ENCODE measurements around the gene ROBO1.

ROBO1 gene

DNA sequence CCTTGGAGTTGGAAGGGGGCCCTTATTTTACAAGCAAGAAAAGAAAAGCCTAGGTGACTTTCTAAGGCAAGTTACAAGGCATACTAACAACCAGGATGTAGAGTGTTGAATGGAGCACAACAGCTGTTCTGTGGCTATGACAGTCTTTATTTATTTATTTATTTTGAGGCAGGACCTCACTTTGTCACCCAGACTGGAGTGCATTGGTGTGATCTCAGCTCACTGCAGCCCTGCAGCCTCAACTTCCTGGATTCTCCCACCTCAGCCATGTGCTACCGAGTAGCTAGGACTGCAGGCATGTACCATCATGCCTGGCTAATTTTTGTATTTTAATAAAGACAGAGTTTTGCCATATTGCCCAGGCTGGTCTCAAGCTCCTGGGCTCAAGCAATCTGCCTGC is 973.4 kb downstream of the ROBO1 start:
- Mint-ChIP-seq H3K4me1 (peaks cover 36% of the 10 kb centered on the region), H3K9me3 (peaks cover 3% of the 10 kb centered on the region), H3K27me3 (ENCODE audit: low read depth, poor library complexity) (no peaks in the 10 kb centered on the region), H3K27ac (no peak overlapping the region), H3K36me3 (ENCODE audit: low read depth) (peaks cover 11% of the 10 kb centered on the region), H3K4me3 (no peak overlapping the region)
- no peak for DNase-seq
- TF ChIP-seq, protein P1, sequence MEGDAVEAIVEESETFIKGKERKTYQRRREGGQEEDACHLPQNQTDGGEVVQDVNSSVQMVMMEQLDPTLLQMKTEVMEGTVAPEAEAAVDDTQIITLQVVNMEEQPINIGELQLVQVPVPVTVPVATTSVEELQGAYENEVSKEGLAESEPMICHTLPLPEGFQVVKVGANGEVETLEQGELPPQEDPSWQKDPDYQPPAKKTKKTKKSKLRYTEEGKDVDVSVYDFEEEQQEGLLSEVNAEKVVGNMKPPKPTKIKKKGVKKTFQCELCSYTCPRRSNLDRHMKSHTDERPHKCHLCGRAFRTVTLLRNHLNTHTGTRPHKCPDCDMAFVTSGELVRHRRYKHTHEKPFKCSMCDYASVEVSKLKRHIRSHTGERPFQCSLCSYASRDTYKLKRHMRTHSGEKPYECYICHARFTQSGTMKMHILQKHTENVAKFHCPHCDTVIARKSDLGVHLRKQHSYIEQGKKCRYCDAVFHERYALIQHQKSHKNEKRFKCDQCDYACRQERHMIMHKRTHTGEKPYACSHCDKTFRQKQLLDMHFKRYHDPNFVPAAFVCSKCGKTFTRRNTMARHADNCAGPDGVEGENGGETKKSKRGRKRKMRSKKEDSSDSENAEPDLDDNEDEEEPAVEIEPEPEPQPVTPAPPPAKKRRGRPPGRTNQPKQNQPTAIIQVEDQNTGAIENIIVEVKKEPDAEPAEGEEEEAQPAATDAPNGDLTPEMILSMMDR (IDR thresholded peaks at IDR 0.05): no peak

GRCh38 chr3:78792733-78793132 is 975.1 kb downstream of the ROBO1 start:
- Mint-ChIP-seq H3K9me3 (peaks cover 10% of the 10 kb centered on the region), H3K27ac (peak overlapping the region; percentile 94), H3K36me3 (ENCODE audit: low read depth) (peaks cover 13% of the 10 kb centered on the region), H3K27me3 (ENCODE audit: low read depth, poor library complexity) (no peaks in the 10 kb centered on the region), H3K4me1 (peaks cover 36% of the 10 kb centered on the region), H3K4me3 (peak overlapping the region; percentile 0)
- DNase-seq: peak; percentile 12
- TF ChIP-seq, protein P1 (IDR thresholded peaks at IDR 0.05): no peak

GRCh38 chr3:78792212-78792611 is 975.6 kb downstream of the ROBO1 start:
- Mint-ChIP-seq H3K36me3 (ENCODE audit: low read depth) (peaks cover 17% of the 10 kb centered on the region), H3K27ac (no peak overlapping the region), H3K4me1 (peaks cover 34% of the 10 kb centered on the region), H3K27me3 (ENCODE audit: low read depth, poor library complexity) (no peaks in the 10 kb centered on the region), H3K9me3 (peaks cover 15% of the 10 kb centered on the region), H3K4me3 (no peak overlapping the region)
- TF ChIP-seq, protein P1 (IDR thresholded peaks at IDR 0.05): no peak
- no peak for DNase-seq

GRCh38 chr3:78791753-78792152 is 976.0 kb downstream of the ROBO1 start:
- no peak overlapping the region for H3K4me3 Mint-ChIP-seq
- peaks cover 30% of the 10 kb centered on the region for H3K4me1 Mint-ChIP-seq
- peaks cover 17% of the 10 kb centered on the region for H3K9me3 Mint-ChIP-seq
- DNase-seq: no peak
- TF ChIP-seq, protein P1 (IDR thresholded peaks at IDR 0.05): no peak
- H3K27ac Mint-ChIP-seq: no peak overlapping the region
- H3K36me3 Mint-ChIP-seq (ENCODE audit: low read depth): peaks cover 21% of the 10 kb centered on the region
- H3K27me3 Mint-ChIP-seq (ENCODE audit: low read depth, poor library complexity): no peaks in the 10 kb centered on the region

DNA sequence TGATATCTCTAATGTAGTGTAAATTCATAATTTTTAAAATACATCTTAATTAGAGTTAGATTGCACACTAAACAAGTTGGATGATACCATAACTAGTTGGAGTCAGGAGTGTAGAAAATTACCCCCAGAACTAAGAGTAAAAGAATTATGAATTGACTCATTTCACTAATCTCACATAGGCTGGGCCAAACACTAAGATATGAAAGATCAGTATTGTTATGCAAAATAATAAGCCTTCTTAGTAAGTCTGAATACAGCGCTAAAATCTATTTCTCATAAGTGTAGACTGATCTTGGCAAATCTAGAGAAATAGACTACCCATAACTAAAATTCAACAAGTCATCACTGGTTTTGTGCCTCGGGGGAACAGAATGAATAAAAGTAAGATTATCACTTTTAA is 979.0 kb downstream of the ROBO1 start:
- Mint-ChIP-seq H3K27me3 (ENCODE audit: low read depth, poor library complexity) (no peaks in the 10 kb centered on the region), H3K27ac (no peak overlapping the region), H3K36me3 (ENCODE audit: low read depth) (peaks cover 26% of the 10 kb centered on the region), H3K4me3 (no peak overlapping the region), H3K9me3 (peaks cover 21% of the 10 kb centered on the region), H3K4me1 (peaks cover 17% of the 10 kb centered on the region)
- no peak for DNase-seq
- TF ChIP-seq, protein P1 (IDR thresholded peaks at IDR 0.05): no peak

GRCh38 chr3:78785004-78785403 is 982.8 kb downstream of the ROBO1 start:
- peak overlapping the region; percentile 74 for H3K27ac Mint-ChIP-seq
- TF ChIP-seq, protein P1 (IDR thresholded peaks at IDR 0.05): no peak
- no peaks in the 10 kb centered on the region for H3K4me1 Mint-ChIP-seq

More at GRCh38 chr3:78785004-78785403, 982.8 kb downstream of the ROBO1 start:
- peaks cover 34% of the 10 kb centered on the region for H3K9me3 Mint-ChIP-seq
- peaks cover 51% of the 10 kb centered on the region for H3K36me3 Mint-ChIP-seq (ENCODE audit: low read depth)
- DNase-seq: no peak
- H3K27me3 Mint-ChIP-seq (ENCODE audit: low read depth, poor library complexity): no peaks in the 10 kb centered on the region
- H3K4me3 Mint-ChIP-seq: no peak overlapping the region
